NCI-H345 (cell line): ENCODE measurements around the gene NUDT16L1.
A peak's percentile ranks its signal among the peaks of the same experiment; 100 is the strongest.

Experiments used
- DNase-seq: peaks from one replicate; lab custom pipeline; 2025; lab: John Stamatoyannopoulos, UW

Gene NUDT16L1

GRCh38 chr16:4682616-4683254 lies 10.6 kb upstream of the NUDT16L1 start:
- DNase-seq = no peak

DNA sequence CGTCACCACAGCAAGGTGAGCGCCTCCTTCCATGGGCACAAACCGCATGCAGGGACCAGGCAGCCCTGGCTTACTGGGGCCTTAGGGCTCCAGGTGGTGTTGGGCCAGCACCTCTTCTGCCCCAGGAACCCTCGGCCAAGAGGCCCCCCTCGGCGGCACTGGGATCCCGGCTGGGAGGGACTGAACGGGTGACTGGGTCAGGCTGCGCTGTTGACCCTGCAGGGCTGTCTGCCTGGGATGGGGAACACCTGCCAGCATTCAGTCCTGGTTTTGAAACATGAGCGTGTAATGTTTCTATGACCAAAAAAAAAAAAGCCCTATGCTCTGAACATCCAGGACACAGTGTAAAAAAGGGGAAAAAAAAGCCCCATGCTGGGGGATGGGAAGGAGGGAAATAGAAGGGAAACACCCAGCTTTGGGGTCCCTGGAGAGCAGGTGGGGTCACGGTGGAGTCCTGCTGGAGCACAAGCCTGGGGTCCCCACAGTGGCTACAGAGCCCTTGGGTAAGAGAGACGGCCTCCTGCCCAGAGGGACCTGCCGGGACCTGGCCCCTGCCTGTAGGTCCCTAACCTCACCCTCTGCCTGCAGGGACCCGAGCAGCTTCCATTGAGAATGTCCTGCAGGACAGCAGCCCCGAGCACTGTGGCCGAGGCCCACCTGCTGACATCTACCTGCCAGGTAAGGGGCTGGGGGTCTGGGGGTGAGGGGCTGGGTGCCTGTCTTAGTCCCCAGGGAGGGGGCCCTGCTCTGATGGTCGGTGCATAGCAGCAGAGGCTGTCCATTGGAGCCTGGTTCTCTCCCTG lies 9.9 kb upstream of the NUDT16L1 start:
- DNase-seq = no peak

DNA sequence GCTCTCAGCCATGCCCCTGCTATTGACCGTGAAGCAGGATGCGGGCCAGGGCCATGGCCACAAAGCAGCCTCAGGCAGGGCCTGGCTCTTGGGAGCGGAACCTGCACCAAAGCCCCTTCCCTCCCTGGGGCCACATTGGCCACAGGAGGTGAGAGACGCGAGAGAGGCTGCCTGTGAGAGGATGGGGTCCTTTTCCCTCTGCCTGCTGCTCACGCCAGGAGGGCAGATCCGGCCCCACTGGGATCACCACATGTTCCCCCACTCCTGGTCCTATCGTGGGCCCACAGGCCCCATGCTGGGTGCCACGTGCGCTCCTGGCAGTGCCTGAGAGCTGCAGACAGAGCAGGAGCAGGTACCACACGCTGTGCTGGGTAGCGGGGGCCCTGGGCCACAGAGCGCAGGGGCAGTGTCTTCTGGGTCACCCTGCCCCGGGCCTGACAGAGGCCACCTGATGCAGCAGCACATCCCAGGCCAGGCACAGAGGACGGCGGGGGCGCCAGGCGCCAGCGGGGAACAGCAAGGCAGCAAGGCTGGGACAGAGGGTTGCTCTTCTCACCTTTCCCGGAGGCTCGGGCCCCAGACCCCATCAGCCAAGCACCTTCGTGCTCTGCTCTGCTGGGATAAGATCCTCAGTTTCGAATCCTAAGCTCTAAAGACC lies 9.2 kb upstream of the NUDT16L1 start:
- no peak for DNase-seq

DNA sequence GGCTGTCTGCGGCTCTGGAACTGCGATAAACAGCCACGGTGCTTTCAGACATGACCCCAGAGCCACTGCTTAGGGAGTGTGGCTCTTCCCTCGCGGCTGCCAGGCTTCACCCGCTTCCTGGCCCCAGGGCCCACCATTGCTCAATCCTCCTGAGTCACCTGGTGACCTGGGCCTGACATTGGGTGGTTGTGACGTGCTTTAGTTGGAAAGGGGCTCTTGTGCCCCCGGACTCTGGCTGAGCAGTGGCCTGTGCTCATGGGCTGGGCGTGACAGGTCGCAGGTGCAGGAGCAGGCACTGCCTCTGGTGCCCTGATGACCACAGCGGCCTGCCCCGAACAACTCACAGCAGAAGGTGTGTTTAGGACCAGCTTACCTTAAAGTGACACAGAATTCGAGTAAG lies 8.6 kb upstream of the NUDT16L1 start:
- DNase-seq = no peak

DNA sequence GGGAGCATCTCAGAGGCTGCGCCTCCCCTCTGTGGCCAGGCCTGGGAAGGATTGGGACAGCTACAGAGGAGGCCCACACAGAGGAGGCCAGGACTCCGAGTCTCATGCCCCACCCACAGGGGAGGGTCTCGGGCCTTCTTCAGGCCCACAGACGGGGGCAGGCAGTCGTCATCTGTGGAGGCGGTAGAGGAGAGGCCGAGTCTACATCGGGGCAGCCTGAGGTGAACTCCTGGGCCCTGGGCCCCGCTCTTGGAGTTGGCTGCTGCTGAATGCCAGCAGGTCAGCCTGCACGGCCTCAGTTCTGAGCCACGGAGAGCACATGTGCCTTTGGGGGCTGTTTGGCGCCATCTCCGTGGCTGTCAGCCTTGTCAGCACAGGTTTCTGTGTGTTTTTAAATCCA lies 8.1 kb upstream of the NUDT16L1 start:
- no peak for DNase-seq

- no peak for DNase-seq
These were observed 7.4 kb upstream of the NUDT16L1 start for GRCh38 chr16:4685776-4686496.

DNA sequence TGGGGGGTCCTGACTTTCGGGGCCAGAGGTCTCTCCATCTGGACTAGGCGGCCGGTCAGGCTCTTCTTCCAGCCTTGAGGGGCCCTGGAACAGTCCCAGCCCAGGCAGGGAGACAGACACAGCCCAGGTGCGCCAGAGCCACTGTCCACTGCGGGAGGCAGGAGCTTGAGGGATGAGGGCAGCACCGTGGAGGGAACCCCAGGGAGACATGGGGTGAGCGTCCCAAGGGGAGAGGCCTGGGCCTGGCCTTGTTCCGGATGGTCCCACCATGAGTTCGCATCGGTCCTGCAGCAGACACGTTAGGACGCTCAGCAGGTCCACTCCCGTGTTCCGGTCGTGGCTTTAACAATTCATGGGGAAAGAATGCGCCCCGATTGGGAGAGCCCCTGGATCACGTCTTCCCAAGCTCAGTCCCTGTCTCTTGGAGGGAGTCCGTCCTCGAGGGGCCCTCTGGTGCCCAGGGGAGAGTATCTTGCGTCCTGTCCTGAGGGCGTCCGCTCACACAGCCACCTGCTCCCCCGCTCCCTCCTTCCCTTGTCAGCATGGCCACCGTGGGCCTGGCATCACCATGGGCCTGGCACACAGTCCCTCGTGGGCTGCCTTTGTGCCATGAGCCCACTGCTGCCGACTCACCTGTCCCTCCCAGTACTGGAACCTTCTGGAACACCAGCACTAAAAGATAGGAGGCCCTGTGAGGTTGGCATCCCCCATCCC lies 6.7 kb upstream of the NUDT16L1 start:
- no peak for DNase-seq

- DNase-seq = no peak
These were observed 5.9 kb upstream of the NUDT16L1 start for GRCh38 chr16:4687416-4687815.

- DNase-seq = no peak
These were observed 5.3 kb upstream of the NUDT16L1 start for GRCh38 chr16:4687946-4688673.

GRCh38 chr16:4688674-4689045 lies 4.7 kb upstream of the NUDT16L1 start:
- no peak for DNase-seq

DNA sequence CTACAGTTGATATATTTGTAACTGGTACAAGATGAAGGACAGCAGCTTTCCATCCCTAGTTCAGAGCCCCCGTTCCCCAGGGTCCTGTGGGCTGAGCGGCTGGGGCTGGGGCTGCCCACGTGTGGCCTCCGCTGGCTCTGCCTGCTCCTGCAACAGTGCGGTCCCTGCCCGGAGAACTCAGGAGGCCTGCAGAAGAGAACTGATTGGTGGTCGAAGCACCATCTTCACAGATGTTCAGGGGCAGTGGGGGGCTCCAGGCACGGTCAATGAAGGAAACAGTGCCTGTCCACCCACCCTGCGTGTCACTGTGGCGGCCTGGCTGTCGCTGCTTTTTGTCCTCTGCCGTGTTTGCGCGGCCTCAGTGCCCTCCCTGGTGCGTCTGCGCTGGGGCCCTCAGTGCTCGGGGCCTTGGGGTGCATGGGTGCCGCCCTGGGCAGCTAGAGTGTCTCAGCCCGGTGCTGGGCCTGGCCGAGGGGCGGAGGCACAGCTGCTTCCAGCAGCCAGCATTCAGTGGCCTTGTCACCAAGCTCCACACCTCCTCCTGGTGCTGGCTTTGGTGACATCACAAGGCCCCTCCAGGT lies 4.2 kb upstream of the NUDT16L1 start:
- no peak for DNase-seq

GRCh38 chr16:4689864-4690704 lies 3.3 kb upstream of the NUDT16L1 start:
- no peak for DNase-seq

- DNase-seq = no peak
These were observed 2.3 kb upstream of the NUDT16L1 start for GRCh38 chr16:4690946-4691665.

GRCh38 chr16:4691666-4692412 lies 1.5 kb upstream of the NUDT16L1 start:
- no peak for DNase-seq

DNA sequence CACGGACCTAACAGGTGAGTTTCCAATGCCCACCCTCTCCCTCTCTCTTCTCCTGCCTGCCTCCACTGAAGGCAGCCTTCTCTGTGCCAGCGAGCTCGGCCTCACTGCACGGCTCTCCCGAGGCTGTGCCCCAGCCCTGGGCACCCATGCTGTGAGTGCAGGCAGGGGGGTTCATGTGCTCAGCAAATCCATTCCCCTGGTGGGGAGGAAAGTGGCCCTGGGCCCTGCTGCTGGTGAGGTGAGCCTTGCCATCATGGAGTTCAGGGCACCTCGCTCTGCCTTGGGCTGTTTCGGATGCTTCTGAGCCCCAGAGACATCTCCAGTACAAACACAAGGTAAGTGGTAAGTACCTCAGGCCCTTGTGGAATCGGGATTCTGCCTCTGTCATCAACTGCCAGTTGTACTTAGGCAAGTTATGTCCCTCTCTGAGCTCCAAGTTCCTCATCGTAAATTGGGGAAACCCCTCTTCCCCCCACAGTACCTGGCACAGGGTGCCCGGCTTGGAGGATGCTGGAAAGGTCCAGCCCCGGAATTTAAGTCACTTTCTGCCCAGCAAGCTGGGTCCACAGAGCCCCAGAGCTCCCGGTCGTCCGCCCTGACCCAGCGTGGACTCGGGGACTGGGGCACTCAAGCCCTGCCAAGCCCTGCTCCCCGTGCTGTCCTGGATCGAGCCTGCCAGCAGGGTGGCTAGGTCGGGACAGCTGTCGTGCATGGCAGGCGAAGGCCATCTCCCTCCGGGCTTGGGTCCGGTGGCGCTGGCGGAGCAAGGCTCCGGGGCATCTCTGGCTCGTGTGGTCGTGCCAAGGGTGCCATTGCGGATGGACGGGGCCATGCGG lies 684 bp upstream of the NUDT16L1 start:
- peak; percentile 23 for DNase-seq

GRCh38 chr16:4693956-4694641 lies 737 bp downstream of the NUDT16L1 start:
- DNase-seq = peak; percentile 36
